GM21786 (cell line): ENCODE measurements around the gene LRFN4.

ENCODE experiments used
- ATAC-seq: cut with Tn5 transposase; IDR thresholded peaks from one replicate; pipeline ENCODE4 v1.9.1; 2021; ENCODE audit not compliant: unreplicated experiment

The LRFN4 gene

GRCh38 chr11:66857927-66858185 lies 992 bp downstream of the LRFN4 start:
- ATAC-seq = no peak

GRCh38 chr11:66858186-66858938 lies 1.5 kb downstream of the LRFN4 start:
- ATAC-seq = no peak

GRCh38 chr11:66858939-66859685 lies 2.2 kb downstream of the LRFN4 start:
- no peak for ATAC-seq

GRCh38 chr11:66859686-66860448 lies 3.0 kb downstream of the LRFN4 start:
- ATAC-seq = no peak

GRCh38 chr11:66860449-66860831 lies 3.6 kb downstream of the LRFN4 start:
- no peak for ATAC-seq

- ATAC-seq = no peak
Measured at GRCh38 chr11:66861038-66861773, 4.3 kb downstream of the LRFN4 start.

- ATAC-seq = no peak
Measured at GRCh38 chr11:66861774-66862558, 5.1 kb downstream of the LRFN4 start.

GRCh38 chr11:66862559-66863037 lies 5.7 kb downstream of the LRFN4 start:
- ATAC-seq = no peak

- no peak for ATAC-seq
Measured at GRCh38 chr11:66863428-66864125, 6.7 kb downstream of the LRFN4 start.

- ATAC-seq = no peak
Measured at GRCh38 chr11:66864172-66864901, 7.5 kb downstream of the LRFN4 start.

GRCh38 chr11:66864924-66865697 lies 8.2 kb downstream of the LRFN4 start:
- no peak for ATAC-seq

- ATAC-seq = no peak
Measured at GRCh38 chr11:66866007-66866406, 9.1 kb downstream of the LRFN4 start.

- ATAC-seq = no peak
Measured at GRCh38 chr11:66866511-66866986, 9.7 kb downstream of the LRFN4 start.

GRCh38 chr11:66867425-66868040 lies 10.7 kb downstream of the LRFN4 start:
- ATAC-seq = no peak

GRCh38 chr11:66868082-66868725 lies 11.3 kb downstream of the LRFN4 start:
- ATAC-seq = no peak

- ATAC-seq = peak; percentile 86
Measured at GRCh38 chr11:66868726-66869566, 12.1 kb downstream of the LRFN4 start.

GRCh38 chr11:66869567-66869870 lies 12.7 kb downstream of the LRFN4 start:
- ATAC-seq = no peak
